ENCODE data around the gene TYSND1.
"Not testable (repeated sequence)": the region's sequence is repeated elsewhere in the genome, so short reads cannot be mapped to it uniquely, and the experiment has no call there.

TYSND1 gene

DNA sequence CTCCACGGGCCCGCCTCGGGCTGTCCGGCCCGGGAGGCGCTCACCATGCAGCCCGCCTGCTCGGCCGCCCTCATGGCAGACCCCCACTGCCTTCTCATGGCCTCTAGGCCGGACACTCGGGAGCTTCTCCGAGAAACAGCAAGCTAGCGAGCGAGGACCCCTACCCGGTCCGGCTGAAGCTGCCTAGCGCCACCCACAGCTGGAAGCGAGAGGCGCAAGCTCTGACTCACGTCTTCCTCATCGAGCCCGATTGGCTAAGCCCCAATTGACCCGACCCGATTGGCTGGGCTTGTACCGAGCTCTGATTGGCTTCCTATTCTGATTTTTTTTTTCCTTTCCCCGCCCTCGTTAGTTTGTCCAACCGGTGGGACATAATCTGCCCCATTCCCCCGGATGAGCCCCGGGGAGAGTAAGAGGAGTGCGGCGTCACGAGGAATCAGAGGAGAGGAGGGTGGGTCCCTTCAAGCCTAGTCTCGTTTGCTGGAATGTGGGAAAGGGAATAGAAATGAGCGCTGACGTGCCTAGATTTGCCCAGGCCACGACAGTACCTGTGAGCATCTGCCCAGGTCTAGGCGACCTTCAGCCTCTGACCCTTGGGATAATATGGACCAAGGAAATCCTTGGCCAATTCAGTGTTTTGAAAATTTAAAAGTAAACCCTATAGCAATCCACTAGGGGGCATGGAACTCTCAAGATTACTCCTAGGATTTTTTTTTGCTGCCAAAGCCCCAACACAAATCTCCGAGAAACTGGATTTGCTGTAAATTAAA lies at the start of gene TYSND1:
TYSND1 (minus strand) TSS at position 212 of the 770 bp plus-strand sequence; CDS start at position 98, 114 bp downstream.
- DNase-seq (ENCODE audit: low read depth) = peak; percentile 82

- no peak for DNase-seq (ENCODE audit: low read depth)
Observed at GRCh38 chr10:70193391-70193844, 46.9 kb upstream of the TYSND1 start.

DNA sequence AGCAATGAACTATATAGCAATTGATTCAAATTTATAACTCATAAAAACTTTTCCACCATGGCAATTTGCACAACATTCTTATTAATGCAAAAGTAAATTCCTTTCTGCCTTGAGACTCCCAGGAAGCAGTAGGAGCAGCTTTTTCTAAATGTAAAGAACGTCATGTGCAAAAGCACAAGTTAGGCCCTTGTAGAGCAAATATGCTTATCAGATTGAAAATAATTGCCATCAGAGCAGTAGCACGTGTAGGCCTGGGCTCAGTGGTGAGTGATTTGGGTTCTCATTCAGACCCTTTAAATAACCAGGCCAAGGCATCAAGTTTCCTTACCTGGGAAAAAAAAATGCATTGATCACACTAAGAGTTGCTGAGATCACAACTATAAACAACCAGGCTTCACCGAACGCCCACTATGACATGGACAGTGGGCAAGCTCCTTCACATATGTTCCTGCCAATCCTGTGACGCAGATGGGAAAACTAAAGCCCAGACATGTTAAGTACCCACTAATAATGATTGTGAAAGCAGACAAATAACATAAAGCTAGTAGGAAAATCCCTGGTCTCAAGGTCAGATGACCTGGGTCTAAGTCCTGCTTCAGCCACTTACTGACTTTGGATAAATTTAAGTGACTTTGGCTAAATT lies 45.9 kb upstream of the TYSND1 start:
- DNase-seq (ENCODE audit: low read depth) = no peak

GRCh38 chr10:70191972-70192305 lies 45.4 kb upstream of the TYSND1 start:
- no peak for DNase-seq (ENCODE audit: low read depth)

DNA sequence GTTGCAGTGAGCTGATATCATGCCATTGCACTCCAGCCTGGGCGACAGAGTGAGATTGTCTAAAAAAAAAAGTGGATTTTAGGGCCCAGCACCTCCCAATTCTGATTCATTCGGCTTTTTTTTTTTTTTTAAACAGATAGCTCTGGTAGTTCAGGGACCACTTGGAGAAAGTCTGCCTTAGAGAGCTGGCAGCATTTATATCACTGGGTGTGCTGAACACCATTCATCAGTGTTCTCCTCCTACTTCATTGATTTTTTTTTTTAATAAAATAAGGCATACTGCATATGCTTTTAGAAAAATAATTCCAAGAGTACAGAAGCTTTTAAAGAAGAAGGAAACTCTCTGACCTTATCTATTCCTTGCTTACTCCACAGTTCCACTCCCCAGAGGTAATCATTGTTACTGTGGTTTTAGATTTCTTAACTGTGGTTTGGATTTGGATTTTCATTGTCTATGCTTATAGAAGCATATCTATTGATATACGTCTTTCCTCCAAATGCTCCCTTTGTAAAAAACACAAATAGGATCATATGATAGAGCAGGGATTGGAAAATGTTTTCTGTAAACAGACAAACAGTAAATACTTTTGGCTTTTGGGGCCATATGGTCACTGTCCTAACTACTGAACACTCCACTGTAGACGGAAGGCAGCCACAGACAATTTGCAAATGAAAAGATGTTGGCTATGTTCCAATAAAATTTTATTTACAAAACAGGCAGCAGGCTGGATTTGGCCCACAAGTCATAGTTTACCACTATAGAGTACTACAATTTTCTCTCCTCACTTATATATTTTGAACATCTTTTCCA lies 44.9 kb upstream of the TYSND1 start:
- no peak for DNase-seq (ENCODE audit: low read depth)

- DNase-seq (ENCODE audit: low read depth) = no peak
Observed at GRCh38 chr10:70190581-70190980, 44.1 kb upstream of the TYSND1 start.

- no peak for DNase-seq (ENCODE audit: low read depth)
Observed at GRCh38 chr10:70190102-70190501, 43.6 kb upstream of the TYSND1 start.

- no peak for DNase-seq (ENCODE audit: low read depth)
Observed at GRCh38 chr10:70188768-70189167, 42.3 kb upstream of the TYSND1 start.

- no peak for DNase-seq (ENCODE audit: low read depth)
Observed at GRCh38 chr10:70186571-70186970, 40.1 kb upstream of the TYSND1 start.

- no peak for DNase-seq (ENCODE audit: low read depth)
Observed at GRCh38 chr10:70186090-70186489, 39.6 kb upstream of the TYSND1 start.

GRCh38 chr10:70183304-70183703 lies 36.8 kb upstream of the TYSND1 start:
- no peak for DNase-seq (ENCODE audit: low read depth)

DNA sequence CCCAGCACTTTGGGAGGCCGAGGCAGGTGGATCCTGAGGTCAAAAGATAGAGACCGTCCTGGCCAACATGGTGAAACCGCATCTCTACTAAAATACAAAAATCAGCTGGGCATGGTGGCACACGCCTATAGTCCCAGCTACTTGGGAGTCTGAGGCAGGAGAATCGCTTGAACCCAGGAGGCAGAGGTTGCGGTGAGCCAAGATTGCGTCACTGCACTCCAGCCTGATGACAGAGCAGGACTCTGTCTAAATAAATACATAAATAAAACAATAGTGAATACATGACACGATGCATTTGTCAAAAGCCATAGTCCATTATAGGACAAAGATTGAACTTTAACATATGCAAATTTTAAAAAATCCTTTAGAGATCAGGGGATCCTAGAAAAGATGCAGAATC lies 32.7 kb upstream of the TYSND1 start:
- not testable (repeated sequence) for DNase-seq (ENCODE audit: low read depth)

GRCh38 chr10:70178139-70178725 lies 31.7 kb upstream of the TYSND1 start:
- DNase-seq (ENCODE audit: low read depth) = no peak

DNA sequence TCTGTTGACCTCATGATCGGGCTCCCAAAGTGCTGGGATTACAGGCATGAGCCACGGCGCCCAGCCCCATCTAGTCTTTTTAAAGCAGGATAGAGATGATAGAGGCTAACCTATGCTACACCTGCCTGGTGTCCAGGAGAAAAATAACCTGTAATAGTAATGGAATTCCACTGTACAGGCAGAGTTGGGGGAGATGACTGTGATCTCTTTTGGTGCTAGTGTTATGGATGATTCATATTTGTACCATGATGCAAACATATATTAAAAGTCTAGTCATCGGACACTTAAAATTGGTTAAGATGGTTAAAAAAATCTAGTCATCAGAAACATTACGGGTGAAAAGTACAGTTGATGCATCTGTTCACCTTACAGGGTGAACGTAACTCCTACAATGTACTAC lies 29.9 kb upstream of the TYSND1 start:
- DNase-seq (ENCODE audit: low read depth) = no peak

- DNase-seq (ENCODE audit: low read depth) = no peak
Observed at GRCh38 chr10:70175516-70175915, 29.0 kb upstream of the TYSND1 start.

DNA sequence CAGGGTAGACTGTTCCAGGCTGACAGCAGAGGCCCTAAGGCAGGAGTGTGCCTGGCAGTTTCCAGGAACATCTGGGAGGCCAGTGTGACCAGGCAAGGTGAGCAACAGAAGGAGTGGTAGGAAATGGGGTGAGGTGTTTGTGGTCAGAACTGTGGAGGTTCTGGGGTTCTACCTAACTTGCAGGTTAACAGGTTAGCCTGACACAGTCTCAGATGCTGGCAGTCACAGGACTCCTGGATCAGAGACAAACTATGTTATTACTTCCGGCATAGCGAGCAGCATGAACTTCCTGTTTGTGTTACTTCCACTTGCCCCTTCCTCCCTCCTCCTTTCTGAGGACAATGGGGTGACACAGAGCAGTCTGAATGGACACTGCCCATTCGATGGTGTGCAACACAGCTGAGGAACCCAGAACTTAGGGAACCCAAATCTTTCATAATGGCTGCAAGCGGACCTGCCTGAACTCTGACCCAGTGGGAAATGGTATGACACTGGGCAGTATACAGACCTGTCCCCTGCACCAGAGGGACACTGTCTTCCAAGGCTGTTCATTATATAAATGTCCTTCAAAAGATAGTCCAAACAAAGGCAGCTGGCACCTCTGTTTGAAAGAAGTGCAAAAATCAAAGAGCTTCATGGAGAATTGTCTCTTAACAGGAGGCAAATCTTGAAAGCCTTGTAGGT lies 27.7 kb upstream of the TYSND1 start:
- DNase-seq (ENCODE audit: low read depth) = no peak

DNA sequence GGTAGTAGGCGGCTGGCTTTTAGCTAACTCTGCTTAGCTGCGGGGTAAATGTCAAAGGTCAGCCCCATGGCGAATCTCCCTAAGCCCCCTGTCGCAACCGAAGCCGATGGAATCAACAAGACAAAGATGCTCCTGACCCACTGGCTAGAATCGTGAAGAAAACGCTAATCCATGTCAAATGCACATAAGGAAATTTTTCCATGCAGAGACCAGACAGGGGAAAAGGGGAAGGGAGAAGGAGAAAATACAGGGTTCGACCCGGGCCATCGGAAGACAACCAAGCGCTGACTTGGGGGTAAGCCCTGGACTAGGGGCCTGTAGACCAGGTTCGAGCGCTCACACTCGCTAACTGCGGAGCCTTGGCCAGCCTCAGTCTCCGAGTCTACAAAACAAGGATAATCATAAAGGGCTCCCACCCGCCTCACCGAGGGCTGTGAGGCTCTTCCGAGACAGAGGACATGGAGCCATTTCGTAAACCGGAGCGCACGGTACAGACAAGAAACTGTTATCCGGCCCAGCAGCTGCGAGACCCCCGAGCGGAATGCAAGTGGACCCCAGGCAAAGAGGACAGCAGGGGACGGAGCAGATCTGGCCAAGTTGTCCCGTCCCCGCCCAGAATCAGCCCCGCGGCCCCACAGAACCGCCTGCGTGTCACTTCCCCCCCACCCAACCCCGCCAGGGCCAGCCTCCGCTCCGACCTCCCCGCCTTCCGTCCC lies 23.3 kb upstream of the TYSND1 start:
- DNase-seq (ENCODE audit: low read depth) = no peak

DNA sequence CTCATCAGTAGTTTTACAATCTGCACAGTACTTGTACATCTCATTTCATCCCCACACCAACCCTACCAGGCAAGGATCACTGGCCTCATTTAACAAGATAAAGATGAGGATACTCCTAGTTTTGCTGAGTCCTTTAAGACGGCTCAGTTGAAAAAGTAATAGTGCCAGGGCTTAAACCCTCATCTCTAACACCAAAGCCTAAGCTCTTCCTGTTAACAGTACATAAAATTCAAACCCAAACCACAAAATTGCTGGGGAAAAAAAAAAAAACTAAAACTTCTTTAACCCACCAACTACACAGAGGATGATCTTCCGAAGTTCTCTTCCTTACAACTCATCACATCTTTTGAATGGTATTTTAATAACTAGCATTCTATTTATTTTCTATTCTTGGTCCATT lies 22.5 kb upstream of the TYSND1 start:
- no peak for DNase-seq (ENCODE audit: low read depth)

GRCh38 chr10:70167246-70167645 lies 20.7 kb upstream of the TYSND1 start:
- no peak for DNase-seq (ENCODE audit: low read depth)

- no peak for DNase-seq (ENCODE audit: low read depth)
Observed at GRCh38 chr10:70166394-70166793, 19.9 kb upstream of the TYSND1 start.

DNA sequence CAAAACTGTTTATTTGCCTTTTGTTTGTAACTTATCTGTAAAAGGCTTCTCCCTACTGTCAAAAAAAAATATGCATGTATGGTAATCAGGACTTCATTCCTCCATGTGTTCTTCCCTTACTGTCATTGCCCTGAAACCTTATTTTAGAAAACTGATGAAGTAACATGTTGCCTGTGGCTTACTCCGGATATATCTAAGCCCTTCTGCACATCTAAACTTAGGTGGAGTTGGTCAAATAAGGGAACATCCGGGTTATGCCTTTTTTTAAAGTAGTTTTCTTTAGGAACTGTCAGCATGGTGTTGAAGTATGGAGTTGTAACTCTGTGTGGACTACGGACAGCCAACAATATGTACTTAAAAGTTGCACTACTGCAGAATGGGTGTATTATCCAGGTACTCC lies 17.7 kb upstream of the TYSND1 start:
- no peak for DNase-seq (ENCODE audit: low read depth)

Measured in stimulated activated CD8-positive, alpha-beta memory T cell treated with anti-CD3 and anti-CD28 coated beads, Interleukin-7, amount 100 ng/mL, for 24 hours (primary cell).